ENCODE results near the gene ZNF513.
A peak's percentile ranks its signal among the peaks of the same experiment; 100 is the strongest.
"Not testable (repeated sequence)": the region's sequence is repeated elsewhere in the genome, so short reads cannot be mapped to it uniquely, and the experiment has no call there.

ZNF513 gene

GRCh38 chr2:27380626-27381545, at the start of gene ZNF513:
Gene ZNF513, minus strand, starts transcription at chr2:27380734. Its CDS starts 208 bp downstream, at chr2:27380526.
- no peak for TF ChIP-seq CTCF (IDR thresholded peaks at IDR 0.05; ENCODE audit: borderline replicate concordance, insufficient read depth, low read depth, low read length)
- peak within 1 kb of the TSS; percentile 57 for H3K4me3 ChIP-seq (ENCODE audit: low read depth, low read length)

- H3K4me3 ChIP-seq (ENCODE audit: low read depth, low read length): peak overlapping the region; percentile 97
- TF ChIP-seq CTCF (IDR thresholded peaks at IDR 0.05; ENCODE audit: borderline replicate concordance, insufficient read depth, low read depth, low read length): no peak
Measured at GRCh38 chr2:27428978-27429541, 48.5 kb upstream of the ZNF513 start.

GRCh38 chr2:27428213-27428977, 47.9 kb upstream of the ZNF513 start, which contains the start of gene NRBP1:
Gene NRBP1, plus strand, starts transcription at chr2:27428631. Its CDS starts 4,643 bp downstream, at chr2:27433274.
- peak within 1 kb of the TSS; percentile 97 for H3K4me3 ChIP-seq (ENCODE audit: low read depth, low read length)
- no peak for TF ChIP-seq CTCF (IDR thresholded peaks at IDR 0.05; ENCODE audit: borderline replicate concordance, insufficient read depth, low read depth, low read length)

GRCh38 chr2:27427863-27428212, 47.3 kb upstream of the ZNF513 start:
- no peak for TF ChIP-seq CTCF (IDR thresholded peaks at IDR 0.05; ENCODE audit: borderline replicate concordance, insufficient read depth, low read depth, low read length)

GRCh38 chr2:27425039-27425438, 44.5 kb upstream of the ZNF513 start:
- not testable (repeated sequence) for H3K4me3 ChIP-seq (ENCODE audit: low read depth, low read length)

More at GRCh38 chr2:27427863-27428212, 47.3 kb upstream of the ZNF513 start:
- H3K4me3 ChIP-seq (ENCODE audit: low read depth, low read length): peak overlapping the region; percentile 97

- TF ChIP-seq CTCF (IDR thresholded peaks at IDR 0.05; ENCODE audit: borderline replicate concordance, insufficient read depth, low read depth, low read length): no peak
- no peak overlapping the region for H3K4me3 ChIP-seq (ENCODE audit: low read depth, low read length)
Measured at GRCh38 chr2:27422958-27423357, 42.4 kb upstream of the ZNF513 start.

- TF ChIP-seq CTCF (IDR thresholded peaks at IDR 0.05; ENCODE audit: borderline replicate concordance, insufficient read depth, low read depth, low read length): no peak
- no peak overlapping the region for H3K4me3 ChIP-seq (ENCODE audit: low read depth, low read length)
Measured at GRCh38 chr2:27421660-27422250, 41.2 kb upstream of the ZNF513 start.

All from GM12875 (cell line).